T-helper 1 cell treated with Interleukin-12 subunit alpha and Interleukin-12 subunit beta and Interleukin-4 antibody, amounts not matched to agents 30 ng/mL and 1 ng/mL, for 36 hours (primary cell): ENCODE data around the gene TNFRSF11A. TPM values are rescaled to one million over a fixed set of nuclear protein-coding genes. Genes with fewer than 3 reads are reported as not detected.

Source experiments
- intact Hi-C: fragments of 100-400 bp; cut with micrococcal nuclease; formaldehyde crosslinking; loops from one replicate; pipeline ENCODE4 v1.15.1; 2024
- total RNA-seq: library from RNA; stranded (reverse); gene quantifications from 2 replicates; pipeline ENCODE4 v1.2.3, GENCODE V29; 2022

TNFRSF11A gene
- total RNA-seq, 1 donor from 2014 or later = 25.8 TPM

GRCh38 chr18:62377131-62377807 lies 52.2 kb downstream of the TNFRSF11A start:
- intact Hi-C loops = no loop called here

GRCh38 chr18:62379051-62379450 lies 53.9 kb downstream of the TNFRSF11A start:
- intact Hi-C loops = no loop called here

- intact Hi-C loops = no loop called here
Observed at GRCh38 chr18:62381373-62381772, 56.3 kb downstream of the TNFRSF11A start.

GRCh38 chr18:62384068-62384467 lies 59.0 kb downstream of the TNFRSF11A start:
- intact Hi-C loops = no loop called here

GRCh38 chr18:62384610-62385097 lies 59.5 kb downstream of the TNFRSF11A start:
- intact Hi-C loops = no loop called here

DNA sequence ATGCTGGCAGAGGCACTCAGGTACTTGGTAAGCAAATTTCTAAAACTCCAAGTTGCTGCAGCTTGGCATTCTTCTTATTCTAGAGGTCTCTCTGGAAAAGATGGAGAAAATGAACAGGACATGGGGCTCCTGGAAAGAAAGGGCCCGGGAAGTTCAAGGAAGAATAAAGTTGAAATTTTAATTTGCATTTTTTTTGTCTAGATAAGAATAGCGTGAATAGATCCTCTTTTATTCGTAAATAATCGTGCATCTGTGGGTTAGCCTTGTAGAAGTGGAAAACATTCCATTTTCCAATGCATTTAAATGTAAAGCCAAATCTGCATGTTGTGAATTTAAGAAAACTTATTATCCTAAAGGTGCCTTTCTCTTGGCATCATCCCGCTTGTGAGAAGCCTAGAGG lies 61.0 kb downstream of the TNFRSF11A start:
- intact Hi-C loops = no loop called here

DNA sequence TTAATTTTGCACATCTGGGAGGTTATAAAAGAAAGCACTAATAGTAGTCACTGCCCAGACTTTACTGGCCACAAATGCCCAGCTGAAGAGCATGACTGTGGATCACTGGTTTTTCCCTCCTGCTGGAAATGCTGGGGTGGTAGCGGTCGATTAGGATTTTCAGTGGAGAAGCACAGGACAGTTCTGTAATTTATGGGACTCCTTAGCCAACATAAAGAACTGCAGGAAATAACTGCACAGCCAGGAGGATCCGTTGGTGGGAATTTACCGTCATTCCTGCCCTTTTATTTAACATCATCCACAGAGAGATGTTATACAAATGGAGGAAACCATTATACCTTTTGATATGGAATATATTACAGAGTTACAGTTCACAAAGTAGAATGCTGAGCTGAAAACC lies 61.5 kb downstream of the TNFRSF11A start:
- intact Hi-C loops = no loop called here

GRCh38 chr18:62387257-62387656 lies 62.1 kb downstream of the TNFRSF11A start:
- intact Hi-C loops = no loop called here

DNA sequence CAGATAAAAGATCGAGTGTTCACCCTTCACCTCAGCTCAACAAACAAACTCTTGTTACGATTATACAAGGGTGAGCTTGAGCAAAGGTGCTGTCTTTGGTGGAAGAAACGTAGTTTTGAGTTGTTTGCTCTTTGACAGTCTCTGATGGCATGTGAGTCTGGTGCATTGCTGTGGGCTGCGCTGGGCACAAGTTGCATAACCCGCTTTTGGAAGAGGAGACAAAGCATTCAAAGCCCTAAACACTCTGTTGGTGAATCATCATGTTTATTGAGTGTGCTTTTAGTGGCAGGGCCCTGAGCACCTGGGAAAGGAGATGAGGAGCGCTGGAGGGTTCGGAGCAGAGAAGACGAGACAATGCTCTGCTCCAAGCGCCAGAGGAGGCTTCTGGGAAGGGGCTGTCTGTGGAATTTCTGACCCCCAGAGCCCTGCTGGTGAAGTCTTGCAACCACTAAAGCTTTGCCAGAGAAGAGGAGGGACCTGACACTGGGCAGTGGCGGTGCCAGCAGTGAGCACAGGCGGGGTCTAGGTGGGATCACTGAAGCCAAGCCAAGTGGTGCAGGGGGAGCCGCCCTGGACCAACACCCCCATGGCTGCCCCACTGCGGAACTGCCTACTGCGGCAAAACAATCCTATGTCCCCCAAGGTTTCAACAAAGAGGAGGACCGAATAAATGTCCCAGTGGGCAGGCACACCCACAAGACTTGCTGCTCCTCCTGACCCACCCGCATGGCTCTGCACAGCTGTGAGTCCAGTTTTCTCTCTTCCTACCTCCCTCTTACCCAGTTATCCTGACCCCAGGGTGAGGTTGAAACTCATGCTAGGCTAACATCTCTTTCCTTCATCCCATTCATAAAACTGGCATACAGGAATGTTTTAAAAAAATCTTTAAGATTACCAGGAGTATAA lies 64.0 kb downstream of the TNFRSF11A start:
- intact Hi-C loops = no loop called here

- intact Hi-C loops = no loop called here
Observed at GRCh38 chr18:62389761-62390481, 64.8 kb downstream of the TNFRSF11A start.

- intact Hi-C loops = no loop called here
Observed at GRCh38 chr18:62394006-62394763, 69.1 kb downstream of the TNFRSF11A start.

DNA sequence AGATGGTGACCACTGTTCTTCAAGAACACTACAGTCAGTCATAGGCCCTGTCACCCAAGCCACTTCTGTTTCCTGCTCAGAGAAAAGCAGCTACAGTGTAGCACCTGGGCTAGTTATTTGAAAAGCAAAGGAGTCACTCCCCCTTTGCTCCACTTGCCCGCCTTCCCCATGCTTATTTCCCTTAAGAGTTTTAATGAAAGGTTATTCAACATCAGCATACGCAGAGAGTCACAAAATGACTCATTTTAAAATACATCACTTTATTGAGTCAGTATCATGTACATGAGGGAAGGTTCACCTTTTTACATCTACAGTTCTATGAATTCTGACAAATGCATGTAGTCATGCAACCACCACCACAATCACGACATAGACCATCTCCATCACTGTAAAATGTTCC lies 71.3 kb downstream of the TNFRSF11A start:
- intact Hi-C loops = loop anchor here (1.0 kb wide), 2 partner anchors 24 to 26 kb away; no protein-coding TSS in a partner anchor

- intact Hi-C loops = loop anchor here (1.0 kb wide), 2 partner anchors 23 to 27 kb away; no protein-coding TSS in a partner anchor
Observed at GRCh38 chr18:62396967-62397366, 71.9 kb downstream of the TNFRSF11A start.

- intact Hi-C loops = no loop called here
Observed at GRCh38 chr18:62398291-62398690, 73.2 kb downstream of the TNFRSF11A start.

DNA sequence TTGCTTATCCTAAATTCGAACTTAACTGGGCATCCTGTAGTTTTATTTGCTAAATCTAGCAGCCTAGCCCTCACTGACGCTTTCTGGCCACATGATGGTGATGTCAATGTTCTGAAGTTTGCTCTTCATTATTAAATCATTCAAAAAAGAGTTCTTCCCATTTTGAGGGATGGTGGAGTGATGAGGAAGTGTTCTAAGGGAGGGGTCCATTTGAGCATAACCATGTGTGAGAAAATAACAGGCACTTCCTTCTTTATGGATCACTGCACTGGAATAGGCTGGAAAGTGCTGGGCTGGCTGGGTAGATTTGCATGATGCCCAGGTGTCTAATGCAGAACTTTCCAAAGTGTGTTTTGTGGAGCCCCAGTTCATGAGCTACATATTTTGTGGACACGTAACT lies 74.2 kb downstream of the TNFRSF11A start:
- intact Hi-C loops = no loop called here

GRCh38 chr18:62399781-62400308 lies 74.7 kb downstream of the TNFRSF11A start:
- intact Hi-C loops = loop anchor here (1.0 kb wide), 1 partner anchor 20 kb away; no protein-coding TSS in a partner anchor

DNA sequence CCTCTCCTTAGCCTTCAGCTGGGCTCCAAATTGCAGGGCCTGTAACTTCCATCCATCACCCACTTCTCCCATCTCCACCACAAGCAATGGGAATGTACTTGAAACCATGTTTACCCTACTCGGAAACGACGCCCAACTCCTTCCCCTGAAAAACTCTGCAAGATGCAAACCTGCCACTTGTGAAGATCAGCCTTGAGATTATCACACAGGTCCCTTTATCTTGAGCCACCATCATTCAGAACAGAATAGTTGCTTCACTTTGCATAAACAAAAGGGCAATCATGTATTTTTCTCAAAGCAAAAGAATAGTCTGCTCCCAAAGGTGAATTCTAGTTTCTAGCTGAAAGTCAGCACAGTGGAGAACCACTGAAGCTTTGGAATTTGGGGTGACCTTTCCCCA lies 75.8 kb downstream of the TNFRSF11A start:
- intact Hi-C loops = loop anchor here (1.0 kb wide), 1 partner anchor 19 kb away; no protein-coding TSS in a partner anchor

- intact Hi-C loops = no loop called here
Observed at GRCh38 chr18:62402342-62402948, 77.3 kb downstream of the TNFRSF11A start.

- intact Hi-C loops = no loop called here
Observed at GRCh38 chr18:62403120-62403519, 78.0 kb downstream of the TNFRSF11A start.

GRCh38 chr18:62404881-62405280 lies 79.8 kb downstream of the TNFRSF11A start:
- intact Hi-C loops = no loop called here
